ENCODE measurements around the gene PPP1R12B.

DNA sequence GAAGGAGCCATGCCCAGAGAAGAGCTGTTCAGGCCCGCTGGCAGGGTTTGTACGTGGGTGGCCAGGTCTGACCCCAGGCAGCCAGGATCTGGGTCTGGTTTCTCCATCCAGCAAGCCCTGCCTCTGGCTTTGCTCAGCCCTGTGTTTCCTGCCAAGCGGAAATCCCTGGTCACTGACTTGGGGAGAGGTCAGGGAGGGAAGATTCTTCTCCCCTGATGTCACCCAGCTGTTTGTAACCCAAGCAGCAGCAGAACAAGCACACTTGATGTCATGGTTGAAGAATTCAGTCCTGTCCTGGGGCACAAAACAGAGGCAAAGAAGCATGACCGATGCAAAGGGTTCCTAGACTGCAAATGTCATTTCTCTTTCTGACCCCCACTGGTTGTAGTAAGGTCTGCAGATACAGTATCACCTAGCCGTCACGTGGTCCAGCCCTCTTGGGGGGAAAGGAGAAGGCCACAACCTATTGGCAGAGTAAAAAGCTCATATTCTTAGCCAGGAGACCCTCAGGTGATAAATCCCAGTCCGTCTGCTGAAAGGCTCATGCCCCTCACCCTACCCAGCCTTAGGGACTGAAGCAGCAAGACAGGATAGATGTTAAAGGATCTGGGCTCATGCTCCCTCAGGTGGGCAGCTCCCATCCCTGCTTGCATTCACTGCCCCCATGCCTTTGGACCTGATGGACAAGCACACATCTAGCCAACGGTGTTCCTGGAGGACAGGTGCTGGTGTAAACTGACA lies 240.9 kb downstream of the PPP1R12B start:
- TF ChIP-seq CTCF (IDR thresholded peaks at IDR 0.05), result peak in 3 of 4 experiments; percentile 31 to 45 (median 37)
- peak; percentile 98 for TF ChIP-seq POLR2AphosphoS5 (IDR thresholded peaks at IDR 0.05)
- no peak for TF ChIP-seq POLR2A (IDR thresholded peaks at IDR 0.05)
- TF ChIP-seq EP300 (IDR thresholded peaks at IDR 0.05), result no peak

All from gastroesophageal sphincter (tissue), 3 donors.